ENCODE measurements around the gene ANKRD6.

ANKRD6 gene

GRCh38 chr6:89492025-89492640, 59.2 kb downstream of the ANKRD6 start:
- H3K27ac ChIP-seq (ENCODE audit: low read depth, low read length) = peak overlapping the region; percentile 11
- peaks cover 17% of the 10 kb centered on the region for H3K4me1 ChIP-seq (ENCODE audit: control insufficient read depth, insufficient read depth, low read length)
- no peaks in the 10 kb centered on the region for H3K9me3 ChIP-seq (ENCODE audit: control insufficient read depth, insufficient read depth, low read length)
- no peaks in the 10 kb centered on the region for H3K27me3 ChIP-seq (ENCODE audit: control insufficient read depth, insufficient read depth, low read length)
- H3K36me3 ChIP-seq (ENCODE audit: control insufficient read depth, insufficient read depth, low read length) = no peaks in the 10 kb centered on the region
- H3K4me3 ChIP-seq (ENCODE audit: low read depth, low read length) = no peak overlapping the region
- H3K9ac ChIP-seq (ENCODE audit: low read depth, low read length) = no peak overlapping the region

GRCh38 chr6:89494131-89494793, 61.3 kb downstream of the ANKRD6 start:
- Histone ChIP-seq H3K27me3 (ENCODE audit: control insufficient read depth, insufficient read depth, low read length) (no peaks in the 10 kb centered on the region), H3K27ac (ENCODE audit: low read depth, low read length) (no peak overlapping the region), H3K4me3 (ENCODE audit: low read depth, low read length) (no peak overlapping the region), H3K9me3 (ENCODE audit: control insufficient read depth, insufficient read depth, low read length) (no peaks in the 10 kb centered on the region), H3K9ac (ENCODE audit: low read depth, low read length) (no peak overlapping the region), H3K4me1 (ENCODE audit: control insufficient read depth, insufficient read depth, low read length) (peaks cover 17% of the 10 kb centered on the region), H3K36me3 (ENCODE audit: control insufficient read depth, insufficient read depth, low read length) (no peaks in the 10 kb centered on the region)

GRCh38 chr6:89495961-89496535, 63.1 kb downstream of the ANKRD6 start:
- Histone ChIP-seq H3K9ac (ENCODE audit: low read depth, low read length) (no peak overlapping the region), H3K36me3 (ENCODE audit: control insufficient read depth, insufficient read depth, low read length) (no peaks in the 10 kb centered on the region), H3K4me1 (ENCODE audit: control insufficient read depth, insufficient read depth, low read length) (peaks cover 28% of the 10 kb centered on the region), H3K9me3 (ENCODE audit: control insufficient read depth, insufficient read depth, low read length) (no peaks in the 10 kb centered on the region), H3K27me3 (ENCODE audit: control insufficient read depth, insufficient read depth, low read length) (peaks cover 5% of the 10 kb centered on the region; the same call in 1 of the 2 replicates), H3K4me3 (ENCODE audit: low read depth, low read length) (no peak overlapping the region), H3K27ac (ENCODE audit: low read depth, low read length) (no peak overlapping the region)

DNA sequence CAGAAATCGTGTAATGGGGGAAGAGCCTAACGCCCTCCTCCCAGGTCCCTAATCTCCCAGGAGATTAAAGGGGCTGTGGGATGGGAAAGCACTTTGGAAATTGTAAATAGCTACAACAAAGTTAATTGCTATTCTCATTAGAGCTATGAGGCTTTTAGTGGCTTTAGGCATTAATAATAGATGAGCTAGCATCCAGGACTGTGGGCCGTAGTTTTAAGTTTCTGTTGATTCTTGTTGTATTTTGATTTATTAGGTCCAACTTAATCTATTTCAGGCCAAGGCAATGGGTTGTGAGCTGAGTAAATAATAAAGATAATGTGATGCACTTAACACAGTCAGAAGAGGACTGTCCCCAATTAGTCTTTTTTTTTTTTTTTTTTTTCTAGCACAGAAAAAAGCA, 67.7 kb downstream of the ANKRD6 start:
- H3K27ac ChIP-seq (ENCODE audit: low read depth, low read length) = peak overlapping the region; percentile 72
- H3K4me1 ChIP-seq (ENCODE audit: control insufficient read depth, insufficient read depth, low read length) = peaks cover 37% of the 10 kb centered on the region
- no peak overlapping the region for H3K9ac ChIP-seq (ENCODE audit: low read depth, low read length)
- H3K4me3 ChIP-seq (ENCODE audit: low read depth, low read length) = no peak overlapping the region
- H3K9me3 ChIP-seq (ENCODE audit: control insufficient read depth, insufficient read depth, low read length) = no peaks in the 10 kb centered on the region
- H3K36me3 ChIP-seq (ENCODE audit: control insufficient read depth, insufficient read depth, low read length) = no peaks in the 10 kb centered on the region
- peaks cover 5% of the 10 kb centered on the region; the same call in 1 of the 2 replicates for H3K27me3 ChIP-seq (ENCODE audit: control insufficient read depth, insufficient read depth, low read length)

- H3K9me3 ChIP-seq (ENCODE audit: control insufficient read depth, insufficient read depth, low read length) = no peaks in the 10 kb centered on the region
- no peak overlapping the region for H3K9ac ChIP-seq (ENCODE audit: low read depth, low read length)
- H3K27me3 ChIP-seq (ENCODE audit: control insufficient read depth, insufficient read depth, low read length) = peaks cover 5% of the 10 kb centered on the region; the same call in 1 of the 2 replicates
- no peak overlapping the region for H3K4me3 ChIP-seq (ENCODE audit: low read depth, low read length)
- H3K4me1 ChIP-seq (ENCODE audit: control insufficient read depth, insufficient read depth, low read length) = peaks cover 35% of the 10 kb centered on the region
- peak overlapping the region; percentile 72 for H3K27ac ChIP-seq (ENCODE audit: low read depth, low read length)
- H3K36me3 ChIP-seq (ENCODE audit: control insufficient read depth, insufficient read depth, low read length) = no peaks in the 10 kb centered on the region
These were observed 68.3 kb downstream of the ANKRD6 start for GRCh38 chr6:89501222-89501621.

- peaks cover 35% of the 10 kb centered on the region for H3K4me1 ChIP-seq (ENCODE audit: control insufficient read depth, insufficient read depth, low read length)
- no peak overlapping the region for H3K9ac ChIP-seq (ENCODE audit: low read depth, low read length)
- no peak overlapping the region for H3K4me3 ChIP-seq (ENCODE audit: low read depth, low read length)
- H3K27me3 ChIP-seq (ENCODE audit: control insufficient read depth, insufficient read depth, low read length) = peaks cover 5% of the 10 kb centered on the region; the same call in 1 of the 2 replicates
- H3K36me3 ChIP-seq (ENCODE audit: control insufficient read depth, insufficient read depth, low read length) = no peaks in the 10 kb centered on the region
- H3K9me3 ChIP-seq (ENCODE audit: control insufficient read depth, insufficient read depth, low read length) = no peaks in the 10 kb centered on the region
- H3K27ac ChIP-seq (ENCODE audit: low read depth, low read length) = peak overlapping the region; percentile 72
These were observed 68.8 kb downstream of the ANKRD6 start for GRCh38 chr6:89501753-89502152.

DNA sequence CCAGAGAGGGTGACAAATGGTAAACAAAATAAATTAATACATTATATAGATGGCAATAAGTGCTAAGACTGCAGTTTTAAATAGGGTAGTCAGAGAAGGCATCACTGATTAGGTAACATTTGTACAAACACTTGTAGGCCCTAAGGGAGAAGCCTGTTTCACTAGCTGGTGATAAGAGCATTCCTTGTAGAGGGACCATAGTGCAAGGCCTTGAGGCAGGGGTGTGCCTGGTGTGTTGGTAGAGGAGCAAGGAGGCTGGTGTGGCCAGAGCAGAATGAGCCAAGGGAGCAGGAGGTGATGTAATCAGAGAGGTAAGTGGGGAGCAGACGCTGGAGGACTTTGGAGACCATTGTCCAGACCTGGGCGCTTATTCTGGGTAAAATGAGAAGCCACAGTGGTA, 70.7 kb downstream of the ANKRD6 start:
- Histone ChIP-seq H3K4me1 (ENCODE audit: control insufficient read depth, insufficient read depth, low read length) (peaks cover 35% of the 10 kb centered on the region), H3K9ac (ENCODE audit: low read depth, low read length) (no peak overlapping the region), H3K36me3 (ENCODE audit: control insufficient read depth, insufficient read depth, low read length) (no peaks in the 10 kb centered on the region), H3K27me3 (ENCODE audit: control insufficient read depth, insufficient read depth, low read length) (peaks cover 5% of the 10 kb centered on the region; the same call in 1 of the 2 replicates), H3K4me3 (ENCODE audit: low read depth, low read length) (no peak overlapping the region), H3K27ac (ENCODE audit: low read depth, low read length) (no peak overlapping the region), H3K9me3 (ENCODE audit: control insufficient read depth, insufficient read depth, low read length) (no peaks in the 10 kb centered on the region)

- Histone ChIP-seq H3K36me3 (ENCODE audit: control insufficient read depth, insufficient read depth, low read length) (no peaks in the 10 kb centered on the region), H3K4me1 (ENCODE audit: control insufficient read depth, insufficient read depth, low read length) (peaks cover 29% of the 10 kb centered on the region), H3K27ac (ENCODE audit: low read depth, low read length) (no peak overlapping the region), H3K27me3 (ENCODE audit: control insufficient read depth, insufficient read depth, low read length) (no peaks in the 10 kb centered on the region), H3K9ac (ENCODE audit: low read depth, low read length) (no peak overlapping the region), H3K4me3 (ENCODE audit: low read depth, low read length) (no peak overlapping the region), H3K9me3 (ENCODE audit: control insufficient read depth, insufficient read depth, low read length) (no peaks in the 10 kb centered on the region)
These were observed 72.9 kb downstream of the ANKRD6 start for GRCh38 chr6:89505847-89506246.

- Histone ChIP-seq H3K27me3 (ENCODE audit: control insufficient read depth, insufficient read depth, low read length) (no peaks in the 10 kb centered on the region), H3K4me1 (ENCODE audit: control insufficient read depth, insufficient read depth, low read length) (peaks cover 17% of the 10 kb centered on the region), H3K9ac (ENCODE audit: low read depth, low read length) (no peak overlapping the region), H3K36me3 (ENCODE audit: control insufficient read depth, insufficient read depth, low read length) (no peaks in the 10 kb centered on the region), H3K27ac (ENCODE audit: low read depth, low read length) (no peak overlapping the region), H3K4me3 (ENCODE audit: low read depth, low read length) (no peak overlapping the region), H3K9me3 (ENCODE audit: control insufficient read depth, insufficient read depth, low read length) (no peaks in the 10 kb centered on the region)
These were observed 74.0 kb downstream of the ANKRD6 start for GRCh38 chr6:89506716-89507617.

- Histone ChIP-seq H3K9me3 (ENCODE audit: control insufficient read depth, insufficient read depth, low read length) (no peaks in the 10 kb centered on the region), H3K27me3 (ENCODE audit: control insufficient read depth, insufficient read depth, low read length) (no peaks in the 10 kb centered on the region), H3K9ac (ENCODE audit: low read depth, low read length) (no peak overlapping the region), H3K4me3 (ENCODE audit: low read depth, low read length) (no peak overlapping the region), H3K36me3 (ENCODE audit: control insufficient read depth, insufficient read depth, low read length) (no peaks in the 10 kb centered on the region), H3K4me1 (ENCODE audit: control insufficient read depth, insufficient read depth, low read length) (peaks cover 2% of the 10 kb centered on the region; the same call in 1 of the 2 replicates), H3K27ac (ENCODE audit: low read depth, low read length) (no peak overlapping the region)
These were observed 76.0 kb downstream of the ANKRD6 start for GRCh38 chr6:89508755-89509563.
